ENCODE data around the gene ADCY1.
A peak's percentile ranks its signal among the peaks of the same experiment; 100 is the strongest.

Gene ADCY1

DNA sequence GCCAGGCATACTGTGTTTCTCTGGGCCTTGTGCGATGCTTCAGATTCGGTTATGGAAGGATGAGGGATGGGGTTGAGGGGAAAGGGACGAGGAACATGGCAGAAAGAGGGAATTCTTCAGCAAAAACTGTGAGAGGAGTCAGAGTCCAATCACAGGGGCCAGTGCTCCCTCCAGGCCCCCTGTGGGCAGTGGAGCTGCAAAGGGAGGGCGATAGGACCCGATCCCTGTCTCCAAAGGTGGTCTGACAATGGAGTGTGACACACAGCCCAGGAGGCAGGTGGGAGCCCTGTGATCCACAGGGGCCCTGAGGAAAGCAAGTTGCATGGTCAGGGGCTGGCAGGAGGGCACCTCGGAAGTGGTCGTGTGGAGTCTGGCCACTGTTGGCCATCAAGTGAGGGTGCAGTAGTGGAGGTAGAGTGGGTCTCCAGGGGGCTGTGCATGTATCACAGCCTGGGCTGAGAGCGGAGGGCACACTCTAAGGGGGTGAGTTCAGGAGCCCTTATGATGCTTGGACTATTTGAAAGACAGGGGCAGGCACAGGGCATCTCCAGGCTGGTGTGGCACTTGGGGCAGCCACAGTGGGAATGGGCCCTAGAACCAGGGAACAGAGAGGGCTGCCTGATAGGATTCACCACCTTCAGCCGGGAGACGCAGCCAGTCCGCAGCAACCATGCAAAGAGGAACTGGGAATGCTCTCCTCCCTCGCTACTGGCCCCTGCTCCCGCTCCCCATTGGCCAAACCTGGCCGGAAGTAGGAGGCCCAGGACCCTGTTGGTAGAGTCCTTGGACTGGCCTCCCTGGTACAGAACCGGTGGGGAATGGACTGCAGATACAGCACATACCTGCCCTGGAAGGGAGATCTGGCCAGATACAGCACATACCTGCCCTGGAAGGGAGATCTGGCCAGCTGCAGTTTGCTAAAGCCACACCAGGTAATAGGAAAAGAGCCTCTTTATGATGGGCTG, 115.9 kb downstream of the ADCY1 start:
- no peak for DNase-seq

DNA sequence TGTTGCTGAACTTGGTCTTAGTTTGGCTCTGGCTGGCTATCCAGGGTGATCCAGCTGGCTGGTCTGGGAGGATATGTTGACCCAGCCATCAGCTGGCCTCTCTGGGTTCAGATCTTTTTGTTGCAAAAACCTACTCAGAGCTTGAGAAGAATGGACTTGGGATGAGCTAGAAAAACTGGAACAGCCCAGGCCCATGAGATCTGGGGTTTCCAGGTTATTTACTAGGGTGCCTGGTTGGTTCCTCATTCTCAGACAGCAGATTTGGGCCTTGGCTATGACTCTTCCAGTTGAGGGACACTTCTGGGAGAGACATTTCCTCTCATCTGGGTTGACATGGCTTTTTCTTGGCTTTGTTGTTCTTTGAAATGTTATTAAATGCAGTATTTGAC, 116.6 kb downstream of the ADCY1 start:
- DNase-seq: no peak

DNA sequence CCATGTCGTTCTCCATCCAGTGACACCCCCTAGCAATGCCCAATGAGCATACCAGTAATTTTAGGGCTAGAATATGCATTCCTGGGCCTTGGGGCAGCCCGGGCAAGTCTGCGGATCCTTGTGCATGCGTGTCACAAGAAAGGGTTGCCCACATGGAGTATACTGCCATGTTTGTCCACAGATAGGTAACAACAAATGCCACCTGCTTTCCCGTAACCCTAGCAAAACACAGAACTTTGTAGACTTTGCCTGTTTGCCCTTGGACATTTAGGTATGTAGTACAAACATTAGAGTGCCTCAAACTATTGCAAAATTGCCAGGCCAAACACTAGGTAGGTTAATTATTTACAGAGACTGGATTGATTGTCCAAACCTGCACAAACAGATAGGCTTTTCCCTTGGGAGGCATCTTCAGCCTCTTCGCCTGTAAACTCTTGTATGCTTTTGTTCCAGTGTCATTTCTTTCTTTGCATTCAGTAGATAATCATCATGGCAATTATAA, 117.0 kb downstream of the ADCY1 start:
- DNase-seq: no peak

DNA sequence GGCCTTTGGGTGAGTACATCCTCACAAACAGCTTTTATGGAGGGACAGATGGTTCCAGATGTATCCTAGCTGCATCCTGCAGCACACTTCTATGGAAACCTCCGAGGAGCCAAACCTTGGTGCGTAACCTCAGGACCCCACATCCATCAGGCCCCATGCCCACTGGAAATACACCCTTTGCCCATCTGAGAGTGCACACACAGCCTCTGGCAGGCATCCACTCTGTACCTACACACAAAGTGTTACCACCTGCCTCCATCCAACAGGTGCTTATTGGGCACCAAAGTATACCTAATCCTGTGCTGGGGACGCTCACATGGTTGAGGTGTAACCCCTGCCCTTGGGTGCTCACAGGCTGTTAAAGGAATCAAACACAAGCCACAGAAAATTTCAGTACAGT, 117.9 kb downstream of the ADCY1 start:
- no peak for DNase-seq

GRCh38 chr7:45695249-45695995, 121.3 kb downstream of the ADCY1 start:
- no peak for DNase-seq

DNA sequence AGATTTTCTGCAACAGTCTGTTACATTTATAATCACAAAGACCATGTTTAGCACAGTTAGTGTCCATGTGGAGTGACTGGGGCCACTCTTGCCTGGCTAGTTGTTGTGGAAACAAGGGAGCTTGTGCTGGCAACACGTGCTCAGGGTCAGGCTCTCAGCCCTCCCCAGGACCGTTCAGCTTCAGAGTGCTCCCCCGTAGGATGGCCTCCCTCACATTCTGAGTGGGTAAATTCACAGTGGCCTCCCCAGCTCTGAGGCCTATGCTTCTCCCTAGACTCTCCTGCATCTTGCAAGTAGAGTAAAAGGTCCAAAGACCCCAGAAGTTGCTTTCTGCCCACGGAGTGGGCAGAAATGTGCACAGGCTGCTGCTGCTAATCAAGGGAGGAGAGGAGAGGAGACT, 122.3 kb downstream of the ADCY1 start:
- DNase-seq: no peak

DNA sequence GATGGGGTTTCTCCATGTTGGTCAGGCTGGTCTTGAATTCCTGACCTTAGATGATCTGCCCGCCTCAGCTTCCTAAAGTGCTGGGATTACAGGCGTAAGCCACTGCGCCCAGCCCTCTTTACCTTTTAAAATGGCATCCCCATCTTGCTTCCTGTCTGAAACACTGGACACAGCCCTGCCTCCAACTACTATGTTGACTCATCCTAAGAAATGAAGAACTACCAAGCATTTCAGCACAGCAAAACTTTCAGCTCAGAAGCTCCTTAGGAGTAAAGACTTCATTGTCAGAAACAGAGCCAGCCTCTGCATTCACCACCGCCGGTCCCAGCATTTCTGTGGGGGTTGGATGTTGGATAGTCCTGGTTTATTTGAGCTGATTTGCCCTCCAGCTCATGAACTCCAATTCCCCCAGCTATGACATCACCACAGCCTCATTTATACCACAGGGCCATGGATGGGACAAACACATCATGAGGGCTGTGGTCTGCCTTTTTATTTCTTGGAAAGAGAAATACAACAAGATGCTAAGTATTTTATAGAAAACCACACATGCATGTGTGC, 123.5 kb downstream of the ADCY1 start:
- no peak for DNase-seq

DNA sequence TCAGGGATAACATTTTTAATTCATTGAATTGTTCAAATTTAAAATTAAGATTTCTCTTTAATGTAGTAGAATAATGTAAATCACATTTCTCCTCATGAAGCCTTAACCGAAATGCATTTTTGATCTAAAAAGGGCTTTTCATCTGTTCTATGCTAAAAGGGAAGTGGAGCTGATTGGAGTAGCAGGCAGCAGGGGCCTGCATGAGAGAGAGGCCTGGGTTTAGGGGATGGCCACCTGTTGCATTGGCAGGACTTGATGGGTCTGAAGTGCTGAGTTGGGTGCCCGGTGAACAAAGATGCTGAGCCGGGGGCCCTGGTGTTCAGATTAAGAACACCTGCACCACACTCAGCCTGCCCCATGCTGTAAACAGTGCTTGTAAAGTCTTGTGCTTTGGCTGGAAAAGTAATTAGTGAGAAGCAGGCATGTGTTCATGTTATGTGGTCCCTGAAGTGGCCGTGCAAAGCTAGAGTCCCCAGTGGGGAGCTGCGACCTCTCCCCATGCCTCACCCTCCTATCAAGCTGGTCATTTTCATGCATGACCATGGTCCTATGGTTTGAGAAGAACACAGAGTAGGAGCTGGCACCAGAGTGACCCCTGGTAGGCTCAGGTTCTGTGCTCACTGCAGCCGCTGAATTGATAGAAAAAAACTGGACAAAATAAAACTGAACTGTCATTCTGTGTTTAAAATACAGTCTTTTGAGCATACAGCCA, 124.3 kb downstream of the ADCY1 start:
- DNase-seq: no peak

DNA sequence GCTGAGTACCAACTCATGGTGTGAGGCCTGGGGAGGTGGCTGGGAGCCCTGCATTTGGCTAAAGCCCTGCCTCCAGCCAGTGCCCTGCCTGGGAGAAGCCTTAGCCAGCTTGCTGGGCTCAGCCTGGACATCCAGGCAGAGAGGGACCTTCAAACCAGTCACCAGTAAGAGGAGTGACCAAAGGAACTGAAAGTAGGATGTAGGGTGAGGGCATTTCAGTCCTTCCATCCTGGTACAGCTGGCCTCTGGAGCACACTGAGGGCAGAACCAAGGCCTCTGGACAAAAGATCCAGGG, 124.8 kb downstream of the ADCY1 start:
- DNase-seq: no peak

GRCh38 chr7:45699726-45700390, 125.7 kb downstream of the ADCY1 start:
- no peak for DNase-seq

DNA sequence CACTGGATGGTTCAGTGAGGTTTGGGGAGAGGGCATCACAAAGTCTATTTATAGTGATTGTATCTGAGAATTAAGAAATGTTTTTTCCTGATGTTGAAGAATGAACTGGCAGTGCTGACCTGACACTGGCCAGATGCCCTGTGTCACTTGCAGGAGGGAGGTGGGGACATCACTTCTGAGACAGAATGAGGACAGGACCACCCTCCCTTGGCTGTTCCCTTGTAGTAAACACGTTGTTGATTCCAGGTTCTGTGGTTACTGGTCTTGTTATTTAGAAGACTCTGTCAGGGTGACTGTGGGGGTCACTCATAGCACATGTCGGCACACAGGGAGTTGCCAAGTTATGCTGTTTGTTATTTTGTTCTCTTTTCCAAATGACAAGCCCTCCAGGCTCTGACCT, 126.4 kb downstream of the ADCY1 start:
- DNase-seq: peak in 2 of 51 donors; percentile 5 to 54

DNA sequence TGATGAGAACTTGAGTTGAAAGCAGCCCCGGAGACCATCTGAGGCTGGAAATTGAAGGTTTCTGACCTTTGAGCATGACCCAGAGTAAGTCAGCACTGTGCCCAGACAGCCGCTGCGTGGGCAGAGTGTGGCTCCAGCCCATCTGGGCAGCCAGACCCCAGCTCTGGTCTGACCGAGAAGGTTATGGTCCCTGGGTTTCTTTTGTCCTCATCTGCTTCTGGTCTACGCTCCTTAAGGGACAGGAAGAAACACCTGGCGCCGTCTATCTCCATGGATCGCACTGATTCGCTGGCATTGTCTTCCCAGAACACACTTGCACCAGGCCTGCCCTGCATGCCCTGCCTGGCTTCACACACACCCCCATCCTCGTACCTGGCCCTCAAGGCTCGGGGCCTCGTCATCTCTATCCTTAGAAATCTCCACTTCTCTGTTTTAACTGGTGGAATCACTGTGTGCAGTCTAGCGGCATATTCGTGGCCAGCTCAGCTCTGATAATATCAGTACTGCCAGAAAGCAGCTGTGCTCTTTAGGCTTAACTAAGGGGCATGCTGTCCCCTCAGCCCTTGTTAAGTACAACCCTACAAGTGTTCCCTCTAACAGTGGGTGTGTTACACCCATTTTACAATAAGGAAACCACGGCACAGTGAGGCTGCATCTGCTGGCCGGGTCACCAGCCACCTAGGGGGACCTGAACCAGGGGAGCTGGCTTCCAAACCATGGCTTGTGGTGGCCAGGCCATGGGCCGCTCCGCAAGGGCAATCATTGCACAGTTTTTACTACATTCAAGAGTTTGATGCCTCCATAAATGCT, 127.7 kb downstream of the ADCY1 start:
- DNase-seq: no peak

DNA sequence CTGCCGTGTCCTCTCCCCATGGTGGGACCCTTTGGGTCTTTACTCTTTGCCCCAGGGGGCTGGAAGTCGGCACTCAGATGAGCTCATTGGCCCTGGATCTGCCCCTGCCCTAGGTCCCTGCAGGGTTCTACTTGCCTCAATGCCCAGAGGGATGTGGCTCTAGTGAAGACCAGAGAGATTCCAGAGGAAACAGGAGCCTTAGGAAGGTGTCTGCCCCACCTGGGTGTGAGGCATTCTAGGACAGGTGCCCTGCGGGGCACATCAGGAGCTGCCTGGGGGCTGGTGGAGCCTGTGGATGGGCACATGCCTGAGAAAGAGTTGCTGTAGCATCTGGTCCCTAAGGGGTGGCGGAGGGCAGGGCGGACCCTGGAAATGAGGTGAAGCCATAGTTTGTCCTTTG, 128.6 kb downstream of the ADCY1 start:
- DNase-seq: no peak

DNA sequence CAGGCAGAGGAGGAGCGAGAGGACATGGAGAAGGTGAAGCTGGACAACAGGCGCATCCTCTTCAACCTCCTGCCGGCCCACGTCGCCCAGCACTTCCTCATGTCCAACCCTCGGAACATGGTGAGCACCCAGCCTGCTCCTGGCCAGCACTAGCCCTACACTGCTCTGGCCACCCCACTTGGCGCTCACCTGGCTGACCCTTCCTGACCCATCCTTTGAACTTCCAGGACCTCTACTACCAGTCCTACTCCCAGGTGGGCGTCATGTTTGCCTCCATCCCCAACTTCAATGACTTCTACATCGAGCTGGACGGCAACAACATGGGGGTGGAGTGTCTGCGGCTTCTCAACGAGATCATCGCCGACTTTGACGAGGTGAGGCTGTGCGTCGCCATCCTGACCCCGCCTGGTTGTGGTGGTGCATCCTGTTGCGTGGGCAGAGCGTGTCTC, 129.2 kb downstream of the ADCY1 start:
- no peak for DNase-seq

- no peak for DNase-seq
Observed at GRCh38 chr7:45703911-45704682, 129.9 kb downstream of the ADCY1 start.

- DNase-seq: no peak
Observed at GRCh38 chr7:45704683-45705016, 130.5 kb downstream of the ADCY1 start.

- DNase-seq: no peak
Observed at GRCh38 chr7:45708046-45708950, 134.1 kb downstream of the ADCY1 start.

Measured in hypothalamus (tissue), 51 donors.